Fibroblast of pulmonary artery (primary cell): ENCODE data around the gene MBNL2.

ENCODE experiments used
- DNase-seq: peaks from one replicate; pipeline ENCODE4 v3.0.0-alpha.2; 2010; ENCODE audit warnings: low read depth
- H3K4me3 ChIP-seq: replicated peaks from 2 replicates; pipeline ENCODE4 v1.5.1; 2011; ENCODE audit warnings: low read depth, mild to moderate bottlenecking, control low read depth, low read length, moderate library complexity
- TF ChIP-seq, protein P1 (sequence below): IDR thresholded peaks from 2 replicates; pipeline ENCODE4 v1.5.1; 2011; ENCODE audit warnings: mild to moderate bottlenecking, control low read depth, low read length, inconsistent platforms; ENCODE audit errors: missing control alignments

Gene MBNL2

DNA sequence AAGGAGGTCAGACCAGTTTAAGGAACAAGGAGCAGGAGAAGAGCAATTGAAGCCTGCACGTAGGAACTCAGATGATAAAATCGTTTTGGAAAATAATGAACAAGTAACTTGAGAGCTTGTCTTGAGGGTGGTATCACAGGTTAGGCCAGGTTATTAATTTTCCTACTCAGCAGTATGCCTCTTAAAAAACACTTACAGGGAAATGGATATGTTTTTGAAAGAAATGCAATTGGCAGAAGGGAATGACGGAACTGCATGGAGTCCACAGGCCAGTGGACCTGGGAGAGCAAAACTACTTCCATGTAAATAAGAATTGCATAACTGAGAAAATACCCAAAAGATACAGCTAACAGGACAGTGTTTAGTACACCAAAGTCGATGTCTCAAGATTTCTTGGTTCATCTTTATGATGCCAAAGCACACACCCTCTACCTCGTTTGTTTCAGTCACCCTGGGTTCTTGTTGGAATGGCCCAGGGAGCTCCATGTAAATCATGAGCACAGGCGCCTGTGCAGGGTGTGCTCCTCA, 35.2 kb downstream of the MBNL2 start:
- no peak overlapping the region for H3K4me3 ChIP-seq
- TF ChIP-seq, protein P1, sequence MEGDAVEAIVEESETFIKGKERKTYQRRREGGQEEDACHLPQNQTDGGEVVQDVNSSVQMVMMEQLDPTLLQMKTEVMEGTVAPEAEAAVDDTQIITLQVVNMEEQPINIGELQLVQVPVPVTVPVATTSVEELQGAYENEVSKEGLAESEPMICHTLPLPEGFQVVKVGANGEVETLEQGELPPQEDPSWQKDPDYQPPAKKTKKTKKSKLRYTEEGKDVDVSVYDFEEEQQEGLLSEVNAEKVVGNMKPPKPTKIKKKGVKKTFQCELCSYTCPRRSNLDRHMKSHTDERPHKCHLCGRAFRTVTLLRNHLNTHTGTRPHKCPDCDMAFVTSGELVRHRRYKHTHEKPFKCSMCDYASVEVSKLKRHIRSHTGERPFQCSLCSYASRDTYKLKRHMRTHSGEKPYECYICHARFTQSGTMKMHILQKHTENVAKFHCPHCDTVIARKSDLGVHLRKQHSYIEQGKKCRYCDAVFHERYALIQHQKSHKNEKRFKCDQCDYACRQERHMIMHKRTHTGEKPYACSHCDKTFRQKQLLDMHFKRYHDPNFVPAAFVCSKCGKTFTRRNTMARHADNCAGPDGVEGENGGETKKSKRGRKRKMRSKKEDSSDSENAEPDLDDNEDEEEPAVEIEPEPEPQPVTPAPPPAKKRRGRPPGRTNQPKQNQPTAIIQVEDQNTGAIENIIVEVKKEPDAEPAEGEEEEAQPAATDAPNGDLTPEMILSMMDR, result no peak
- no peak for DNase-seq

GRCh38 chr13:97257800-97258799, 36.0 kb downstream of the MBNL2 start:
- TF ChIP-seq, protein P1, result peak; percentile 37
- H3K4me3 ChIP-seq, result no peak overlapping the region
- peak; percentile 98 for DNase-seq

GRCh38 chr13:97258801-97259200, 36.7 kb downstream of the MBNL2 start:
- H3K4me3 ChIP-seq, result no peak overlapping the region
- TF ChIP-seq, protein P1, result no peak
- DNase-seq, result peak; percentile 58

DNA sequence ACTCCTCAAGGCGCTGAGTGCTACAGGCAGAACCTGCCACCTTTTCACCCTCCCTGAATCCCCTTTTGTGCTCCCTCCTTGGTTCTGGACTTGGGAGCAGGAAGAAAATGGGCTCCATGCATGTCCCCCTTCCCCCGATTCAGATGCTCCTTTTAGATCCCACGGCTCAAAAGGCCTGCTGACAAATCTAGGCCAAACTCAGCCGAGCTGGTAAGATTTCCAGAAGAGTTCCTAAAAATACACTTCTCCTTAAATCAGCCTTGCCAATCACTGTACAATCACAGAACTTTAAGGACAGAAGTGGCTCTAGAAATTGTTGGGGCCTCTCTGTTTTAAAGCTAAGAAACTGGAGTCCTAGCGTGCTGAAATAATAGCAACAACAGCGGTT, 37.3 kb downstream of the MBNL2 start:
- no peak overlapping the region for H3K4me3 ChIP-seq
- TF ChIP-seq, protein P1, result no peak
- DNase-seq, result no peak

DNA sequence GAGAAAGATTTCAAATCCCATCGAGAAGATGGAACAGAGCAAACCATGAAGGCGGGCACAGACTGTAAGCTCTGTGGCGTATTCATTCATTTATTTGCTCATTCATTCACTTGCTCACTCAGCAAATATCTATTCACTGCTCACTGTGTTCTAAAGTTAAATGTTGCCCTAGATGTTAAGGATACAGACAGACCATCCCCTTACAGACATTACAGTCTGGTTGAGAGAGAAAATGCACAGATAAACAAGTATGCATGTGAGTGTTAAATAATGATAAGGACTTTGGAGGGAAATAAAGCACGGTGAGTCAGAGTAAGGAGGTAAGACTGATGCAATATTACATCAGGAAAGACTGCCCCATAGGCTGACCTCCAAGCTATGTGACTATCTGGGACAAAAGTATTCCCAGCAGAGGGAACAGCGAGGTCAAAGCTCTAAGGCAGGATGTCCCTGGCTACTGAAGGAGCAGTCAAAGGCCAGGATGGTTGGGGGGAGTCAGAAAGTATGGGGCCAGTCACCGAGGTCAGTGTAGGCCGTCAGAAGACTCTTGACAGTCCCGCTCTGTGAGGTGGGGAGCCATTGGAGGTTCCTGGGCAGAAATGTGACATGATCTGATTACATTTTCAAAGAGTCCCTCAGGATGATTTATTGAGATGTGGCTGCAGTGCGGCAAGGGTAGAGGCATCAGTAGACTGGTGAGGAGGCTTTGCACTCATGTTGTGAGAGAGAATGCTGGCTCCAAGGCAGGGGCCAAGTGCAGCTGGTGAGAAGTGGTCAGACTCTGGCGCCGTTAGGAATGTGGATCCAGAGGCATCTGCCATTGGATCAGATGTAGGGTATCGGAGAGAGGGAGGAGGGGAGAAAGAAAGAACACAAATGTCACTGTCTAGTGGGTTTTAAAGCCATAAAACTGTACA, 37.9 kb downstream of the MBNL2 start:
- TF ChIP-seq, protein P1, result no peak
- DNase-seq, result peak; percentile 84
- no peak overlapping the region for H3K4me3 ChIP-seq

DNA sequence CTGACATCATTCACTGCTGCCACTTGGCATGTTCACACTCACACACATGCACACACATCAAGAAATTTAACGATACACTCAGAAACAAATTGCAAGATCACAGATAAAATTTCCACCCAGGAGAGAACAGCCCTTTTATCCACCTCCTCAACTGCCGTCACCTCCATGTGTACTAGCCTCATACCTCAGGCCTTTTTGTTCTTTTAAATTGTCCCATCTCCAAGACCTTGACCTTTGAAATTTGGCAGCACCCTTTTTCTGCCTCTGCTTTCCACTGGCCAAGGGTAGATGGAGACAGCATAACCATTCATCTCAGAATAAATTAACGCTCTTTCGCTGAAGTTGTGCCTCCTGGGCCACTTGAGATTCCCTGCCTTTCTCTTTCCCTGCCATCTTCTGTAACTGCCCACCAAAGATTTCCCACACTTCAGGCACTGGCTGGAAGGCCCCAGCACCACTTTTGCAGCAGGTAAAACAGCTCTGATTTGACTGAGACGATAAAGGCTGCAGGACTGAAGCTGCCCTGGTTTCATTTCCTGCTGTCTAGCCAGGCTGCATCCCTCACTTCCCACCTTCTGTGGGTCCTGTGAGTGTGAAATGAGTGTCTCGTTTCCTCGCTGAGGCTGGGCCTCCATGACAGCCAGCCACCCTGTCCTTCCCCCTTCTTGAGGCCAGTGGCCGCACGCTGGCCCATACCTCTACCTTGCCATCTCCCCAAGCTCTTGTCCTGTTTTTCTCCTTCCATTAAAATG, 39.3 kb downstream of the MBNL2 start:
- DNase-seq, result no peak
- TF ChIP-seq, protein P1, result no peak

More for the DNA sequence above, 39.3 kb downstream of the MBNL2 start:
- no peak overlapping the region for H3K4me3 ChIP-seq
